Testis (tissue), 2 donors: ENCODE data around the gene ASXL2.

Experiments used
- POLR2A ChIP-seq: fragments of 450-650 bp; IDR thresholded peaks from one replicate; pipeline ENCODE4 v1.6.1; 2017; ENCODE audit warnings: antibody characterized with exemption, mild to moderate bottlenecking, moderate library complexity
- TF ChIP-seq, protein P1 (sequence below), 3 experiments: fragments of 450-650 bp in 2 of 3; fragments of 200-600 bp in 1 of 3; sonication (generic) in 1 of 3; IDR thresholded peaks; one replicate each; pipeline ENCODE4 v1.5.1; 2016 to 2019; ENCODE audit warnings: antibody characterized with exemption in 3 of 3, mild to moderate bottlenecking in 2 of 3, moderate library complexity in 1 of 3

DNA sequence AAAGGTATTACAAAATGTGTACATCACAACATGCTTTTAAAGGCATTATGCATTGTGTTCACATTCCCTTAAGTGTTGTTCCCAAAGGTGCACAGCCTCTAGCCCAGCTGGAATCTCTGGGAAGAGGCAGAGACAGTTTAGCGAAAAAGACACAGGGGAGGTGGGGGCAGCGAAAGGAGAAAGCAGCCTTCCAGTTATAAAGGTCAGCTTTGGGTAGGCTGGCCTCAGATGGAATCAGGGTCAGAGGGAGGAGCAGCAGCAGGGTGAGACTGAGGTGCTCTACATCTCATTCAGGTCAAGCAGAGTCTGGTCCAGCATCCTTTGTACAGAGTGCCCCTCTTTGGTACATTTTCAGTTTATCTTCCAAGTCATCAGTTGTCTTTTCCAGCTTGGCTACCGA lies 68.6 kb downstream of the ASXL2 start:
- TF ChIP-seq, protein P1, sequence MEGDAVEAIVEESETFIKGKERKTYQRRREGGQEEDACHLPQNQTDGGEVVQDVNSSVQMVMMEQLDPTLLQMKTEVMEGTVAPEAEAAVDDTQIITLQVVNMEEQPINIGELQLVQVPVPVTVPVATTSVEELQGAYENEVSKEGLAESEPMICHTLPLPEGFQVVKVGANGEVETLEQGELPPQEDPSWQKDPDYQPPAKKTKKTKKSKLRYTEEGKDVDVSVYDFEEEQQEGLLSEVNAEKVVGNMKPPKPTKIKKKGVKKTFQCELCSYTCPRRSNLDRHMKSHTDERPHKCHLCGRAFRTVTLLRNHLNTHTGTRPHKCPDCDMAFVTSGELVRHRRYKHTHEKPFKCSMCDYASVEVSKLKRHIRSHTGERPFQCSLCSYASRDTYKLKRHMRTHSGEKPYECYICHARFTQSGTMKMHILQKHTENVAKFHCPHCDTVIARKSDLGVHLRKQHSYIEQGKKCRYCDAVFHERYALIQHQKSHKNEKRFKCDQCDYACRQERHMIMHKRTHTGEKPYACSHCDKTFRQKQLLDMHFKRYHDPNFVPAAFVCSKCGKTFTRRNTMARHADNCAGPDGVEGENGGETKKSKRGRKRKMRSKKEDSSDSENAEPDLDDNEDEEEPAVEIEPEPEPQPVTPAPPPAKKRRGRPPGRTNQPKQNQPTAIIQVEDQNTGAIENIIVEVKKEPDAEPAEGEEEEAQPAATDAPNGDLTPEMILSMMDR (IDR thresholded peaks at IDR 0.05) = no peak
- TF ChIP-seq POLR2A = no peak
